Endothelial cell of umbilical vein (primary cell): ENCODE data around the gene LMNB1. TPM values are rescaled to one million over a fixed set of nuclear protein-coding genes. Genes with fewer than 3 reads are reported as not detected.

ENCODE experiments used
- BruUV-seq: library from RNA; stranded (reverse); fragments of 400-500 nt; replicated peaks from 2 replicates; lab custom pipeline; 2021; lab: Mats Ljungman, UMichigan
- CTCF ChIA-PET: fragments of 300-600, 350-600 bp; sonication (Branson Sonifier 250); formaldehyde crosslinking; loops from one replicate; lab custom pipeline; 2021; ENCODE audit warnings: antibody characterized with exemption, inconsistent platforms; lab: Charles Lee
- POLR2A ChIA-PET: fragments of 300-600, 350-600 bp; sonication (Branson Sonifier 250); formaldehyde crosslinking; loops from one replicate; lab custom pipeline; 2021; ENCODE audit warnings: antibody characterized with exemption, inconsistent platforms; lab: Charles Lee
- DNase-seq: peaks from one replicate; pipeline ENCODE4 v3.0.0-alpha.2; 2011; ENCODE audit warnings: low read depth, low spot score
- FAIRE-seq: peaks from 2 replicates; lab custom pipeline; 2011; peaks lifted over from hg19 to GRCh38; lab: Jason Lieb, UNC
- H2AFZ ChIP-seq: 2 replicates; pipeline ENCODE4 v1.6.0; 2012; ENCODE audit warnings: low read depth, low read length, control low read depth, inconsistent platforms
- H3K27ac ChIP-seq: 2 replicates; pipeline ENCODE4 v1.5.1; 2011; ENCODE audit warnings: low read depth, mild to moderate bottlenecking, control low read depth, low read length, moderate library complexity; ENCODE audit not compliant: insufficient read depth
- H3K27me3 ChIP-seq, 2 experiments: 2 replicates each; pipeline versions ENCODE4 v1.6.0 to v1.6.1; 2011; ENCODE audit warnings: low read length in 2 of 2, mixed read lengths in 1 of 2; ENCODE audit not compliant: control insufficient read depth in 2 of 2, insufficient read depth in 2 of 2
- H3K36me3 ChIP-seq, 2 experiments: 2 replicates in 1 of 2; 3 replicates in 1 of 2; pipeline ENCODE4 v1.5.1; 2011; ENCODE audit warnings: low read length in 2 of 2, mild to moderate bottlenecking in 1 of 2, moderate library complexity in 1 of 2; ENCODE audit not compliant: control insufficient read depth in 2 of 2, insufficient read depth in 2 of 2; ENCODE audit errors: extremely low read depth in 1 of 2
- H3K4me1 ChIP-seq: 3 replicates; pipeline ENCODE4 v1.5.1; 2011; ENCODE audit warnings: mild to moderate bottlenecking, low read length; ENCODE audit not compliant: control insufficient read depth, insufficient read depth; ENCODE audit errors: extremely low read depth
- H3K4me2 ChIP-seq: 2 replicates; pipeline ENCODE4 v1.6.1; 2011; ENCODE audit warnings: low read length, control low read depth, mixed read lengths; ENCODE audit not compliant: insufficient read depth
- H3K4me3 ChIP-seq, 3 experiments: fragments of 200-600 bp in 1 of 3; sonication (generic), shearing (Covaris generic) in 1 of 3; replicated peaks in 1 of 3; 2 replicates each; pipeline ENCODE4 v1.5.1; 2011 to 2016; ENCODE audit warnings: control low read depth in 3 of 3, low read length in 3 of 3, mild to moderate bottlenecking in 2 of 3, inconsistent platforms in 1 of 3, low read depth in 1 of 3, moderate library complexity in 1 of 3; ENCODE audit not compliant: insufficient read depth in 1 of 3
- H3K79me2 ChIP-seq: 2 replicates; pipeline ENCODE4 v1.6.0; 2012; ENCODE audit warnings: low read length, inconsistent platforms; ENCODE audit not compliant: control insufficient read depth, insufficient read depth
- H3K9ac ChIP-seq: replicated peaks from 2 replicates; pipeline ENCODE3; 2011; ENCODE audit warnings: low read length, control low read depth; ENCODE audit not compliant: insufficient read depth; ENCODE audit errors: extremely low read depth
- H3K9me1 ChIP-seq: replicated peaks from 3 replicates; pipeline ENCODE4 v1.6.0; 2011; ENCODE audit warnings: mild to moderate bottlenecking, low read length; ENCODE audit not compliant: control insufficient read depth, insufficient read depth; ENCODE audit errors: extremely low read depth
- H3K9me3 ChIP-seq: replicated peaks from 2 replicates; pipeline ENCODE4 v1.5.1; 2012; ENCODE audit warnings: low read length, inconsistent platforms; ENCODE audit not compliant: control insufficient read depth, insufficient read depth
- H4K20me1 ChIP-seq: replicated peaks from 2 replicates; pipeline ENCODE3; 2011; ENCODE audit warnings: mild to moderate bottlenecking, low read length; ENCODE audit not compliant: control insufficient read depth, insufficient read depth; ENCODE audit errors: extremely low read depth
- CTCF ChIP-seq, 2 donors: IDR thresholded peaks; 1 replicate in 1 of 2; 2 replicates in 1 of 2; pipeline ENCODE4 v1.5.1; 2011; ENCODE audit warnings: low read length in 2 of 2, mild to moderate bottlenecking in 2 of 2, moderate library complexity in 2 of 2, control low read depth in 1 of 2, inconsistent platforms in 1 of 2, low read depth in 1 of 2; ENCODE audit not compliant: insufficient read depth in 1 of 2; ENCODE audit errors: extremely low read depth in 1 of 2
- EZH2 ChIP-seq: IDR thresholded peaks from 2 replicates; pipeline ENCODE4 v1.6.1; 2012; ENCODE audit warnings: borderline replicate concordance, low read depth, mild to moderate bottlenecking, moderate library complexity, low read length, inconsistent platforms; ENCODE audit not compliant: severe bottlenecking
- FOS ChIP-seq: IDR thresholded peaks from 2 replicates; pipeline ENCODE4 v1.6.1; 2011; ENCODE audit warnings: mild to moderate bottlenecking, low read length, moderate library complexity, borderline replicate concordance; ENCODE audit not compliant: insufficient read depth
- GATA2 ChIP-seq: IDR thresholded peaks from 2 replicates; pipeline ENCODE4 v1.7.0; 2011; ENCODE audit warnings: low read depth, mild to moderate bottlenecking, moderate library complexity, mixed read lengths, low read length; ENCODE audit not compliant: insufficient read length, insufficient read depth
- JUN ChIP-seq: IDR thresholded peaks from 2 replicates; pipeline ENCODE4 v1.6.1; 2011; ENCODE audit warnings: borderline replicate concordance, low read depth; ENCODE audit not compliant: insufficient read length, insufficient read depth
- MYC ChIP-seq: IDR thresholded peaks from one replicate; pipeline ENCODE4 v1.6.1; 2011; ENCODE audit warnings: mild to moderate bottlenecking, low read depth, low read length
- POLR2A ChIP-seq: IDR thresholded peaks from 2 replicates; pipeline ENCODE4 v1.6.1; 2012; ENCODE audit warnings: low read depth, mild to moderate bottlenecking, control low read depth, low read length
- POLR2AphosphoS5 ChIP-seq: IDR thresholded peaks from 2 replicates; pipeline ENCODE4 v1.6.1; 2012; ENCODE audit warnings: low read depth, mild to moderate bottlenecking, control low read depth, low read length, moderate library complexity; ENCODE audit not compliant: insufficient read depth
- dilution Hi-C: fragments of 300-500 bp; cut with MboI; formaldehyde crosslinking; loops from one replicate; pipeline ENCODE4 v1.15.0; 2019; ENCODE audit warnings: low sequenced_read_pairs; ENCODE audit not compliant: extremely low pct_ligation_motif_present
- intact Hi-C: fragments of 100-400 bp; cut with micrococcal nuclease; formaldehyde crosslinking; loops from one replicate; pipeline ENCODE4 v1.10.0; 2022
- polyA plus RNA-seq, 4 experiments: library from polyadenylated mRNA; depleted of rRNA in 3 of 4; stranded (reverse) in 3 of 4; unstranded in 1 of 4; fragments of >200 nt; gene quantifications; 2 replicates each; pipeline versions ENCODE4 v1.2.1 to v1.2.3, GENCODE V29; 2011 to 2012; ENCODE audit warnings: missing spikeins in 1 of 4
- total RNA-seq: library from RNA; stranded (reverse); gene quantifications from 2 replicates; pipeline ENCODE4 v1.2.3, GENCODE V29; 2021
- TF ChIP-seq, protein P1 (sequence below): IDR thresholded peaks from 2 replicates; pipeline ENCODE4 v1.6.1; 2011; ENCODE audit not compliant: insufficient read depth, insufficient read length

The LMNB1 gene
- total and polyA plus RNA-seq, 2 donors (not counting 3 experiments of a cell fraction or from before 2014, with no cell fraction given) = 45.2 to 144 TPM

DNA sequence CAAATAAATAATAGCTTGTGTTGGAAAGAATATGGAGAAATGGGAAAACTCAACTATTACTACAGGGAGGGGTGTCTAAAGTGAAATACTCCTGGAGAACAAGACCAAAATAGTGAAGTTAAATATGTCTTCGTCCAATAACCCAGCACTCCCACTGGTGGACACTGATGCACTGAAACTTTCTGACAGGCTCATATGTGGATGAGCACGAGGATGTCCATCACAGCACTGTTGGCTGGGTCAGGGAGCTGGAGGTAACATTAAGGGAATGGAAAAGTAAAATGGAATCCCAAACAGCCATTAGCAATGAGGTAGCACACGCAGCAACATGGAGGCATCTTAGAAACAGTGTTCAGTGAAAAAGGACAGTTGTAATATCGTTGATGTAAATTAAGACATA lies 86.5 kb downstream of the LMNB1 start:
- TF ChIP-seq MYC (no peak), GATA2 (no peak), POLR2A (no peak), CTCF (IDR thresholded peaks at IDR 0.05; ENCODE audit: extremely low read depth in 1 of 2, insufficient read depth in 1 of 2, low read depth in 1 of 2, low read length in 2 of 2) (no peak), POLR2AphosphoS5 (no peak), FOS (no peak), EZH2 (no peak), JUN (no peak)
- TF ChIP-seq, protein P1, sequence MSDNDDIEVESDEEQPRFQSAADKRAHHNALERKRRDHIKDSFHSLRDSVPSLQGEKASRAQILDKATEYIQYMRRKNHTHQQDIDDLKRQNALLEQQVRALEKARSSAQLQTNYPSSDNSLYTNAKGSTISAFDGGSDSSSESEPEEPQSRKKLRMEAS = no peak
- dilution Hi-C loops (no loop called here), intact Hi-C loops (no loop called here)
- Histone ChIP-seq H3K9ac (no peak overlapping the region), H3K9me3 (no peaks in the 10 kb centered on the region), H2AFZ (no peak overlapping the region), H3K27me3 (no peaks in the 10 kb centered on the region), H3K36me3 (no peaks in the 10 kb centered on the region), H3K4me3 (no peak overlapping the region), H3K27ac (no peak overlapping the region), H3K79me2 (no peaks in the 10 kb centered on the region), H3K4me2 (no peak overlapping the region), H3K4me1 (peaks cover 8% of the 10 kb centered on the region), H4K20me1 (no peaks in the 10 kb centered on the region), H3K9me1 (no peaks in the 10 kb centered on the region)
- no peak for FAIRE-seq
- ChIA-PET POLR2A (no interaction called here), CTCF (no interaction called here)
- no TSS peak for BruUV-seq
- DNase-seq = no peak
